ENCODE measurements around the gene GATAD1.
A peak's percentile ranks its signal among the peaks of the same experiment; 100 is the strongest.
"Not testable (repeated sequence)": the region's sequence is repeated elsewhere in the genome, so short reads cannot be mapped to it uniquely, and the experiment has no call there.

The GATAD1 gene

GRCh38 chr7:92447345-92448204, at the start of gene GATAD1:
Gene GATAD1 (plus strand): TSS chr7:92447482. CDS start chr7:92447730, 248 bp downstream.
- DNase-seq (ENCODE audit: insufficient read length, low spot score): peak; percentile 82
- peak; percentile 18 for FAIRE-seq

GRCh38 chr7:92397542-92397941, 49.7 kb upstream of the GATAD1 start:
- FAIRE-seq (no peak), DNase-seq (ENCODE audit: insufficient read length, low spot score) (no peak)

GRCh38 chr7:92400013-92400412, 47.3 kb upstream of the GATAD1 start:
- FAIRE-seq (no peak), DNase-seq (ENCODE audit: insufficient read length, low spot score) (no peak)

GRCh38 chr7:92402920-92403759, 44.1 kb upstream of the GATAD1 start:
- DNase-seq (ENCODE audit: insufficient read length, low spot score): no peak
- no peak for FAIRE-seq

- FAIRE-seq: no peak
- DNase-seq (ENCODE audit: insufficient read length, low spot score): no peak
Observed at GRCh38 chr7:92403760-92404074, 43.6 kb upstream of the GATAD1 start.

GRCh38 chr7:92404170-92404614, 43.1 kb upstream of the GATAD1 start:
- DNase-seq (ENCODE audit: insufficient read length, low spot score): no peak
- no peak for FAIRE-seq

- DNase-seq (ENCODE audit: insufficient read length, low spot score) (no peak), FAIRE-seq (no peak)
Observed at GRCh38 chr7:92409357-92409756, 37.9 kb upstream of the GATAD1 start.

- DNase-seq (ENCODE audit: insufficient read length, low spot score); FAIRE-seq: not testable (repeated sequence)
Observed at GRCh38 chr7:92410162-92410561, 37.1 kb upstream of the GATAD1 start.

- FAIRE-seq: no peak
- no peak for DNase-seq (ENCODE audit: insufficient read length, low spot score)
Observed at GRCh38 chr7:92412745-92413144, 34.5 kb upstream of the GATAD1 start.

- DNase-seq (ENCODE audit: insufficient read length, low spot score) (no peak), FAIRE-seq (no peak)
Observed at GRCh38 chr7:92413550-92413949, 33.7 kb upstream of the GATAD1 start.

GRCh38 chr7:92415225-92415624, 32.1 kb upstream of the GATAD1 start:
- DNase-seq (ENCODE audit: insufficient read length, low spot score) (no peak), FAIRE-seq (no peak)

GRCh38 chr7:92417913-92418312, 29.4 kb upstream of the GATAD1 start:
- FAIRE-seq (no peak), DNase-seq (ENCODE audit: insufficient read length, low spot score) (no peak)

GRCh38 chr7:92421676-92422435, 25.4 kb upstream of the GATAD1 start:
- DNase-seq (ENCODE audit: insufficient read length, low spot score) (no peak), FAIRE-seq (no peak)

- no peak for DNase-seq (ENCODE audit: insufficient read length, low spot score)
- FAIRE-seq: no peak
Observed at GRCh38 chr7:92422926-92423325, 24.4 kb upstream of the GATAD1 start.

GRCh38 chr7:92423710-92424131, 23.6 kb upstream of the GATAD1 start:
- DNase-seq (ENCODE audit: insufficient read length, low spot score): no peak
- no peak for FAIRE-seq

GRCh38 chr7:92425311-92425947, 21.9 kb upstream of the GATAD1 start:
- DNase-seq (ENCODE audit: insufficient read length, low spot score) (no peak), FAIRE-seq (no peak)

- DNase-seq (ENCODE audit: insufficient read length, low spot score) (no peak), FAIRE-seq (no peak)
Observed at GRCh38 chr7:92427193-92427592, 20.1 kb upstream of the GATAD1 start.

GRCh38 chr7:92432299-92432946, 14.9 kb upstream of the GATAD1 start:
- DNase-seq (ENCODE audit: insufficient read length, low spot score) (no peak), FAIRE-seq (no peak)

- DNase-seq (ENCODE audit: insufficient read length, low spot score) (no peak), FAIRE-seq (no peak)
Observed at GRCh38 chr7:92433019-92433418, 14.3 kb upstream of the GATAD1 start.

- no peak for FAIRE-seq
- no peak for DNase-seq (ENCODE audit: insufficient read length, low spot score)
Observed at GRCh38 chr7:92435542-92435941, 11.7 kb upstream of the GATAD1 start.

Measured in GM19239 (cell line).